ENCODE results near the gene CACNB3.

Gene CACNB3

DNA sequence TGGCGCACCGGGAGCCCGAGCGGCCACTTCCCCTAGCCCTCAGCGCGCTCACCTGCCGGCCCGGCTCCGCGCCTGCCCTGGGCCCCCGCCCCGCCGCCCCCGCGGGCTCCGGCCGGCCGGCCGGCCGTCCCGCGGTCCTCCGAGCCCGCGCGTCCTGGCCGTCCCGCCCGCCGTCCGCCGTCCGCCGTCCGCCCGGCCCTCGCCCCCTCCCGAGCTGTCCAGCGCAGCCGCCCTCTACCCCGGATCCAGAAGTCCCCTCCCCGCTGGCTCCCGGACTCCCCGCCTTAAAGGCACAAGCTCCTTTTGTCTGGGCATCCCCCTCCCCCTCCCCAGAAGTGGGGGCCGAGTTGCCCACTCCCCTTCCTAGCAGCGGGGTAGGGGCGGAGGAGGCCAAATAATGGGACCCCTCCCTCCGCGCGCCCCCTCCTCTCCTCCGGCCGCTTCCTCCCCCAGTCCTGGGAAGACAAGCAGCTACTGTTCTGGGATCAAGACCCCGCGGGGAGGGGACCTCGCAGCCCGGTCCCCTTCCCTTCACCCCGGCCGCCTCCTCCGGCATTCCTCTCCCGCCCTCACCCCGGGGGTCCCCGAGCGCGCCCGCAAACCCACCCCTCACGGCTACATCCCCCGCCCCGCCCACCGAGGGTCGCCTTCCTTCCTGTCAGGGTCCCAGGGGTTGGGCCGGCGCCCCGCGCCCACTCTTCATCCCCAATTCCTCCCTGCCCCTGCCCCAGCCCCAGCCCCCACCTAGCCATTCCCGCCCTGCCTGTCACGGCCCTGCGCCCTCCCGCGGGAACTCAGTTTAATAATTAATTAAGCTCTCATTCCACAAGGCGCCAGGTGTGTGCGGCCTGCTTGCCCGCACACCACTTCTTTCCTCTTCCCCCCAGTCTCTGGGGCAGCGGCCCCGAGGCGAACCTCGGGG, 29.2 kb upstream of the CACNB3 start, which contains the start of gene ADCY6:
TSS of gene ADCY6 (minus strand) at position 236 of the 922 bp plus-strand sequence. CDS start 5,655 bp downstream, outside the sequence.
- peak; percentile 46 to 48 for DNase-seq

DNA sequence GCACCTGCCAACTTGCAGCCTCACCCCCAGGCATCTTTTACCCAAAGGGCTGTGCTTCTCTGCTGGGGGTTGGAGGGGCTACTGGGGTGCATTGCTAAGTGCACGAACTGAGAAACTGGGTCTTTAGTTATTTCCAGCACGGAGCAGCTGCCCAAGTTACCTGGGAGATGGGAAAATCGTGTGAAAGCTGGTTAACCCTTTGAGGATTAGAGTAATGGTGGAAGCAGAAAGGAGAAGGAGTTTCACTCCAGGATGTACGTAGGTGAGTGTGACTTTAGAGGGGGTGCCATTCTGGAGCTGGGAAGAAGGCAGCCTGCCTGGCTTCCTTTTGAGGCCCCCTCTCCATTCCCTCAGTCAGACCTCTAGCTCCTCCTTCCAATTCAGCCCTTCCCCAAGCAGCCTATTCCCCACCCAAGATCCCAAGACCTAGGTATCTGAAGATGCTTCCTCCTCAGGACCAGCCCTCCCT, 28.4 kb upstream of the CACNB3 start:
- DNase-seq, result no peak

DNA sequence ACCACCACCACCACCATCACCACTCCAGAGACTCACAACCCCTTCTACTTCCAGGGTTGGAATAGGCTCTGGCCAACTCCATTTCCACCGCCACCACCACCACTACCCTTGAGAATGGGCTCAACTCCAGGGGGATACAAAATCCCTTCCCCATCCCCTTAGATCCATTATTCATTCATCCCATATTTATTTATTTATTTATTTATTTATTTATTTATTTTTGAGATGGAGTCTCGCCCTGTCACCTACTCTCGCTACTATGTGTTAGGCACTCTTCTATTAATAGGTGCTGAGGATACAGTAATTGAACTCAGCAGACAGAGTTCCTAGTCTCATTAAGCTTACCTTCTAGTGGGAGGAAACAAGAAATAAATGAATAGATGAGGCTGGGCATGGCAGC, 24.6 kb upstream of the CACNB3 start:
- DNase-seq, result no peak

DNA sequence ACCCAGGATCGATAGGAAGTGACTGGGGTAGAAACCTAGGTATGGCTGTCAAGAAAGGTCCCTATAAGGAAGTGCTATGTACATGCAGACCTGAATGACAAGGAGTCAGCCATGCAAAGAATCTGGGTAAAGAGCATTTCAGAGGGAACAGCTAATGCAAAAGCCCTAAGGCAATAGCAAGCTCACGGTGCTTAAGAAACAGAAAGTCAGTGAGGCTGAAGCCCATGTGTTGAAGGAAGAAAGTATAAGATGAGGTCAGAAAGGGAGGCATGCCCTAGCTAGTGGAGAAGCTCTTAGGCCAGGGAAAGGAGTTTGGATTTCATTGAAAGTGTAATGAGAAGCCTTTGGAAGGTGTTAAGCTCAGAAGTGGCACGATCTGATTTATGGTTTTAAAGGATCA, 23.4 kb upstream of the CACNB3 start:
- DNase-seq, result no peak

DNA sequence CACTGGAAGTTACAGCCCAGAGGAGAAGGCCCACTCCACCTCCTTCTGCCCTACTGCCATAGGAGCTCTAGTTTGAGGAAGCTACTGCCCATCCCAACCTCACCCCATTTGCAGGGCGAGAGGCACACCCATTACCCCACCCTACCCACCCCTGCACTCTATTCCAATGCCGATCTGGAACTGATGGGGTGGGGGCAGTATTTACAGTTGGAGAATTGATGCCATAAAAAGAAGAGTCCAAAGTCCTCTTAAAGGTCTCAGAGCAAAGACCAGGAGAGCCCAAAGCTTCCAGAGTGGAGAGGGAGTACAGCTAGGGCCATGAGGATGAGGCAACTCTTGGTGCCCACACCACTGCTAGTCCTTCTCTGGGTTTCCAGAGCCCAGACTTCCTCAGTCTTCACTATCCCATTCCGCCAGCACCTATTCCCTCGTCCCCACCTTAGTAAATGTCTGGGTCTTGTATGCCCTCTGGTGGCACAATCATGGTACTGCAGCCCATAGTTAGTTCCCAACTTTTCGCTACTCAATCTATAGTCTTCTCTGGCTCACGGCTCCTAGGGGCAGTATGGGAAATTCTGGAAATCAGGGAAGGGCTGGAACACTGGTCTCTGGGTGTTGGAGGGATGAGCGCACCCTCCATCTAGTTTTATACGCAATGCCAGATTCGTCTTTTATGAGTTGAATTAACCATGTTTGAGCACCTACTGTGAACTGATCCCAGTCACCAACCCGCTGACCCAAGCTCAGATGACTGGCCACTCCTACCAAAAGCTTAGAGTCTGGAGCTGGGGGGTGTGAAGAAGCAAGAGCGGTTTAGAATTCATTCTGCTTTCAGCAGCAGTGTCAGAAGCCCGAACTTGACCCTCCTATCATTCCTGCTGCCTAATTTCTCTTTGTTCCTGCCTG, 22.5 kb upstream of the CACNB3 start:
- peak; percentile 63 to 73 for DNase-seq

DNA sequence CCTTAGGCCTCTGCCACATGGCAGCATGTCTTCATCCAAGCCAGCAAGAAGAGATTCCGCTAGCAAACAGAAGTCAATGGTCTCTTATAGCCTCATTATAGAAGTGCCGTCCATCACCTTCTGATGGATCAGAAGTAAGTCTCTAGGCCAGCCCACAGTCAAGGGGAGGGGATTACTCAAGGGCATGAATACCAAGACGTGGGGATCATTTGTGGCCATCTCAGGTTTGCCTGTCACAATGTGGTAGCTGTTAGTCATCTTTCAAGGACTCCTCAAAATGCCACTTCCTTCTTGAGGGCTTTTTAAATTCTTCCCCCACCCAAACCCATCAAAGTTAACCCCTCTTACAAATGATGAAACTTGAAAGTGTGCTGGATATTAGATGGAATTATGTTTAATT, 21.3 kb upstream of the CACNB3 start:
- no peak for DNase-seq

DNA sequence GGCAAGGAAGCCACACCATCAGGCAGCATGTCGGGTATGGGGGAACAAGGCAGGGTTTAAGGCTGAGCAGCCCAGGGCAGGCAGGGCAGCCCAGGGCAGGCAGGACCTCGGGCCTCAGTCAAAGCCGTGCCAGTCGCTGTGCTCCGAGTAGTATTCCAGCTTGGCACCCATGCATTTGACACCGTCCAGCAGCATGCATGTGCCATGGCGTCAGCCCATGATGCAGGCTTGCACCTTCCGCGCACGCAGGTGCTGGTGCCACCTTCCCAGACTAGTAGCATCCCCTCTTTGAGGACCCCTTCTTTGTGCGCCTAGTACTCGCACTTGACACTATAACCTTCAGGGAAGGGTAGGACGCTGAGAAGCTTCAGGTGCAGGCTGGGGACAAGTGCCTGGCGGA, 17.8 kb upstream of the CACNB3 start:
- no peak for DNase-seq

DNA sequence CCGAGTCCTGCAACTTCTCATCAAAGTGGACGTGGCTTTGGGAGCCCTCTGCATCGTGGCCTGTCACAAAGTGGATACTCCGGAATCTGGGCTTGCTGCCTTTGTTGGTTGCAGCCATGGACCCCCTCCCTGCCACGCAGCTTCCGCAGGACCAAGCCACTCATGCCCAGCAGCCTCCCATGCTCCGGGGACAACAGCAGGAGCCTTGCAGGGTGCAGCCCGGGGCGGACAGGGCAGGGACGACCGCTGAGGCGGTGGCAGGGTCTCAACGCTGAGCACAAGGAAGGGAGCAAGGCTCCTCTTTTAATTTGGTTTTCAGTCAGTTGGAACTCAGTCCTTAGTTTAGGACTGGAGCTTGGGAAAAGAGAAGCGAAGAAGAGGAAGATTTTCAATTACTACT, 17.3 kb upstream of the CACNB3 start:
- DNase-seq, result no peak

DNA sequence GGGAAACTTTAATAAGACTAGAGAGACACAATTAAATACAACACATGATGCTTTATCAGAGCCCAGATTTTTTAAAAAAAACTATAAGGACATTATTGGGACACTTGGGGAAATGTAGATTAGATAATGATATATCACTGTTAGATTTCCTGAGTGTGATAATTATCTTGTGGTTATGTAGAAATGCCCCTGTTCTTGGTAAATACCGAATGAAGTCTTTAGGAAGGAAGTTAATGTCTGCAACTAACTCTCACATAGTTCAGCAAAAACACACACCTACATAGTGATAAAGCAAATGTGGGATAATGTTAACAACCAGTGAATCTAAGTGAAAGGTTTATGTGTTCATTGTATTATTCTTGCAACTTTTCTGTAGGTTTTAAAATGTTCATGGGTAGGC, 14.6 kb upstream of the CACNB3 start:
- DNase-seq, result no peak

DNA sequence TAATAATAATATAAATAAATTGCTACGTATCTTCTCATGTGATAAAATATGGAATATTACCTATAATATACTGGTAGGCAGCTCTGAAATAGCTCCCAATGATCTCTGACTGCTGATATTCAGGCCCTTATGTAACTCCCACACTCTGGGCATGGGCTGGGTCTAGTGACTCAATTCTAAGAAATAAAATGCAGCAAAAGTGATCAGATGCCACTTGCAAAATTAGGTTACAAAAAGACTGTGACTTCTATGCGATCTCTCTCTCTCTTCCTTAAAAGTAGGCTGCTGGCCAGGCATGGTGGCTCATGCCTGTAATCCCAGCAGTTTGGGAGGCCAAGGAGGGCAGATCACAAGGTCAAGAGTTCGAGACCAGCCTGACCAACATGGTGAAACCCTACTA, 10.3 kb upstream of the CACNB3 start:
- DNase-seq, result no peak

DNA sequence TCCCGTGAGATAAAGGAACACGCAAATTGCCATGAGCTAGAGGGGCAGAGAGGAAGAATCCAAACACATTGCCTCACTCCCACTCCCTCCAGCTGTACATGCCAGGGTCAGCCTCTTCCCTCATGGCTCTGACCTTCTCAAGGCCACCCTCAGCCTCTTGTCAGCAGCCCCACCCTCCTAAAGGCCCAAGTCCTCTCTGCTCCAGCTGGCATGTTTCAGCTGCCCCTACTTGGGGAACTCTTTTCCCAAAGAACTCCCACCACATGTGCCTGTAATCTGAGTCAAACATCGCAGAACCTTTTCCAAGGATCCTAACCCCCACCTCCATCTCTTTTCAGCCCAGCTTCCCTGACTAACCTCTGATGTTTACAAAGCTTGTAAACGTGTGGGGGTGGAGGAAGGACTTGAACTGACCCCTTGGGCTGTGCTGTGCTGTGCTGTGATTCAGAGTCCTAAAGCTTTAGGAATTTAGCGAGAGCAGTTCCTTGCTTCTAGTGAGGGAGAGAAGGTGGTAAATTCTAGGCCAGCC, 7.3 kb upstream of the CACNB3 start:
- DNase-seq, result no peak

DNA sequence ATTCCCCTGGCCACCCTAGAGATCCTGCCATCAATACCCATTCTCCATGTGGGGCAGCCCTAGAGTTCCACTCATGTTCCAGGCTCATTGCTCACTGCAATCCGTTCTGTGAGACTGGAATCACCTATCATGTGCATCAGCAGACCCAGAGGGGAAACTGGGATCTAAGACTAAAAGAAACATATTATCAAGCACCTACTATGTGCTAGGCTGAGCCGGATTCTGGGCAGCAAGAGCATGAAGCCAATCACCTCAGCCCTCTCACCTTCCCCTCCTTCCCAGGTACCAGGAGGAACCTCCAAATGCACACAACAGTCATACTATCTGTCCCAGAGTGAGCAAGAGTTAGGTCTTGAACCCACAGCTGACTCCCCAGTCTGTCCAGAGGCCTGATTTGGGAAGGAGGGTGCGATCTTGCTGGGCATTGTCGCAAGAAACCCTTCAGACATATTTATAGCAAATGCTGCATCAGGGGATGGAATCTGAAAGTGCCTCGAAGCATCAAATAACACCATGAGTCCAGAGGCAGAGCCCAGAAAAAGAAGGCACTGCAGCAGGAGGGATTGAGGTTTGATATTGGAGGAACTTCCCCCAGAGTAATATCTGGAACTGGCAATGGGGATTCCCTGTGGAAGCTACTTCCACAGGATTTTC, 6.7 kb upstream of the CACNB3 start:
- no peak for DNase-seq

DNA sequence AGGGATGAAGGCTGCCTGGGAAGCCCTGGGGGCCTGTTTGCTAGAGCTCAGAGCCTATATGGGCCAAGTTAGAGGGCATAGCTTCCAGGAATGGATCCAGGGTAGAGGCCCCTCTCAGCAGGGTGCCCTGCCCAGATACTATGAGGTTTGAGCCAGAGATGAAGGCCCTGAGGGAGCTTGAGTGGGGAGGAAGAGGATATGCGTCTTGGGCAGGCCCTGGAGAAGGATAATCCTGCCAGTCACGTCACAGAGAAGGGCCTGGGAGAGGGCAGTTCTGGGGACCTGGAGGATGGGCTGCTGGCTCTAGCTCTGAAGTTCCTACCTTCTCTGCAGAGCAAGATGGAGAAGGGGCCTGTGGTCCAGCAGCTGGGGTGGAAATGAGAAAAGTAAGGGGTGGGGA, 5.9 kb upstream of the CACNB3 start:
- DNase-seq, result no peak

DNA sequence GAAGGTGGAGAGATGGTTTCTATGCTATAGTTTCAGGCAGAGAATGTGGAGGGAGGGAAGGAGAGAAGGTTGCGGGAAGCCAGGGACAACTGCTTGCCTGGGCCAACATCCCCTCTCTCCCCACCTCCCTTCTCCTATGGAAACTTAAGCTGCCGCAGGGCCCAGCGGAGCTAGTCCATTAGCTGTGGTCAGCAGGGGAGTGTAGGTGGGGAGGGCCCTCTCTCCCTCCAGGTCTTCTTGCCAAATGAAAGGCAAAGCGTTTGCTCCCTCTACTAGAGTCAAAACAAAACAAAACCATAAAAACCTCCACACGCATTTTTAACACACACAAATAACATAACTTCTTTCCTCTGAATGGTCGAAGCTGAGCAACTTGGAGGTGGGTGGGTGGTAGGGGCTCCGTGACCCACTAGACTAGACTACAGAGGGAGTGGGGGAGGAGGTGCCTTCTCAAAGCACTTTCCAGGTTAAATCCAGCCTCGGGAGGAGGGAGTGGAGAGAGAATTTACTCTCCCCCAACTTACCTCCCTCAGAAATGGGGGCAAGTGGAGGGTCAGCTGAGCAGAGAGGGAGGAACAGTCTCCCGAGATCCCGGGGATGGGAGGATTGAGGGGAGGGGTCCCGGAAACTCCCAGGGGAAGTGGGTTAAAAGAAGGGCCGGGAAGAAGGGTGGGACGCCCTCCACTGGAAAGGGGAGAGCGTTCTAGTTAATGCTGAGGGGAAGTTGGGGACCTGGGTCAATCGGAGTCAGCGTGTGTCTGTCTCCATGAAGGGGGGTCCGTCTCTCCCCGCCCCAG, 4.6 kb upstream of the CACNB3 start:
- DNase-seq, result no peak

DNA sequence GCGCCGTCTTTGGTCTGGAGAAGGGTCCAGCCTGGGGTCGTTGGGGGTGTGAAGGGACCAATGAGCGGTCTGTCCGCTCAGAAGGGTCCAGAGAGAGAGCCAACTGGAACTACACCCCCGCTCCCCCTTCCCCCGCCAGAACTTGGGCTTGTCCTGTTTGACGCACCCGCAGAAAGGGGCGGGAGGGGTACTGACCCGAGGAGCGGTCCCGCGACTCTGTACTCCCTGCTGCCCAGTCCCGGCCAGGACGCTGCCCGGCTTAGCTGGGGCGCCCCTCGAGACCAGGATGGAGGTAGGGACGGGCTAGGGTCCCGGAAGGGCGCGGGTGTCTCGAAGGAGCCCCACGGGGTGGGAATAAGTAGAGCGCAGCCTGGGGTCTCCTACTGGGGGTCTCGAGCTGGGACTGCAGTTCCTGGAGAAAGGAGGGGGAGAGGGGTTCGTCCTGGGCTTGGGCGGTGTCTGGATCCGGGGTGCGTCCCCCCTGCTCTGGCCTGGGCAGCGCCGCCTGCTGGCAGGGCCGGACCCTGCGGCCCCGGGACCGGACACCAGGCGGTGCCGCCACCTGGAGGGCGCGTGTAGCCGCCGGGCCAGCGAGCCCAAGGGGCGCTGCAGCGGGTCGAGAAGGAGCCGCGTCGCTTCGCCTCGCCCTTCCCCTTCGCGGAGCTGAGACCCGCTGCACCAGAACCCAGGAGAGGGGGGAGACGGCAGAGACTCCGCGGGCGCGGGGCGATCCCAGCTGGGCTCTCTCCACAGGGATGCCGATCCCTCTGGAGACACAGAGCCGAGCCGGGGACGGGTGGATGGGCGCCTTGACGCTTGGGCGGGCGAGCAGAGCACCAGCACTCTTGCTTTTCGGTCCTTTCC, 3.8 kb upstream of the CACNB3 start:
- DNase-seq, result peak; percentile 45 to 60

DNA sequence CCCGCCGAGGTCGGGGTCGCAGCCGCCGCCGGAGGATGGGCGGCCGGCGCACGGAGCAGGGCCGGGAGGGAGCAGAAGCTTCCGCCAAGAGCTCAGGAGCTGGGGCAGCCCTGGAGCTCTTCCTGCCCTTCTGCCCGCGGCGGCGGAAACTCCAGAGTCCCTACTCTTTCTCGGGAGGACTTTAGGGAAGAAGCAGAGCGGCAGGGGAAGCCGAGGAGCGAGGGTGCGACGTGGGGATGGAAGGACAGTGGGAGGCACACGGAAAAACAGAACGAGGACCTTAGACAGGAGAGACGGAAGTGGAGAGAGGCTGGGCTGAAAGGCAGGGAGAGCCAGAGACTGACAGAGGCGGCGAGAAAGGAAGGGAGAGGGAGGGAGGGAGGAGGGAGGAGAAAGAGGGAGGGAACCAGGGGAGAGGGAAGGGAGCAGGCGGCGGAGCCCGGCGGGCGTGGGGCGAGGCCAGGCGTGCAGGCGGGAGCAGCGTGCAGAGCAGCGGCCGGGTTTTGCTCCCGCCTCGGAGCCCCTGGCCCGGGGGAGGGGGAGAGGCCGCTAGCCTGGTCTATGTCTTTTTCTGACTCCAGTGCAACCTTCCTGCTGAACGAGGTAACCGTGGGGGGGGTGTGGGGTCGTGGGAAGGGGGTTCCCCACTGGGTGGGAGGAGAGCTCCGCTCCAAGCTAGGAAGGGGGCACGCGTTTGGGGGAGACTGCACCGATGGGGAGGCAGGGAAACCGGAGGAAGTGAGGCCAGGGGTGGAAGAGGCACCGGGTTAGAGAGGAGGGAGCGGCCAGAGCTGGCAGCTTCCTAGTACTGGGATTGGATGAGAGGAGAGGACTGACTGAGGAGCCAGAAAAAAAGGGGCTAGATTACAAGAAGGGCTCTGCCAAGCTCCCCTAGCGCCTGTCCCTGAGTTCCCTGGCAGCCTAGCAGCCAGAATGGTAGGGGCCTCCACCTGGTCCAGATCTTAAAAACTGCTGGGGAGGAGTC, 2.9 kb upstream of the CACNB3 start:
- DNase-seq, result peak; percentile 82 to 87

DNA sequence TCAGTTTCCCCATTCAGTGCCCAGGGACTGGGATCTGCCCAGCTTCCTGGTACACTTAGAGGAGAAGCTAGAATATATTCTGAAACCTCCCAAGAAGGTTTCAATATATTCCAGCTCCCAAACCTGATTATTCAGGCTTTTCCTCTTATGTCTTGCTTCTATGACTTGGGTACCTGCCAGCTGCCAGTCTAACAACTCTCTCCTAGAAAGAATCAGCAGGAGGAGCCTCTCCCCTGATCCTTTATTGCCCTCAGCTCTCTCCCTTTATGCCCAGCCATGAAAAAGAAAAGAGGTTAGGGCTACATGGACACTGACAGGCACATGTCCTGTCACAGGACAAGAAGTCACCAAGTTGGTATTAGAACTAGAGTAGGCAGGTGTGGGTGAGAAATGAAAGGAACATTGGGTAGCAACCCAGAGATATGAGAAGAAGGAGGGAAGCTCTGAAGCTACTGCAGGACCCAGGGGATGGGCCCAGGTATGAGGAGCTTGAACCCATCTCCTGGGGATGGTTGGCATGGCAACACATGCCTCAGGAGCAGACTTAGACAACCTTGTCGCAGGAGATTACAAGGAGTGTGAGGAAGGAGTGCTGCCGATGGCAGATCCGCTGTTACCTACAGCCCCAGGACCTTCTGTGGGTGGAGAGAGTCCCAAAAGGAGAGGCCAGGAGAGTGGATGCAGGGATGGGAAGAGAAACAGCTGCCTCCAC, 2.0 kb upstream of the CACNB3 start:
- no peak for DNase-seq

DNA sequence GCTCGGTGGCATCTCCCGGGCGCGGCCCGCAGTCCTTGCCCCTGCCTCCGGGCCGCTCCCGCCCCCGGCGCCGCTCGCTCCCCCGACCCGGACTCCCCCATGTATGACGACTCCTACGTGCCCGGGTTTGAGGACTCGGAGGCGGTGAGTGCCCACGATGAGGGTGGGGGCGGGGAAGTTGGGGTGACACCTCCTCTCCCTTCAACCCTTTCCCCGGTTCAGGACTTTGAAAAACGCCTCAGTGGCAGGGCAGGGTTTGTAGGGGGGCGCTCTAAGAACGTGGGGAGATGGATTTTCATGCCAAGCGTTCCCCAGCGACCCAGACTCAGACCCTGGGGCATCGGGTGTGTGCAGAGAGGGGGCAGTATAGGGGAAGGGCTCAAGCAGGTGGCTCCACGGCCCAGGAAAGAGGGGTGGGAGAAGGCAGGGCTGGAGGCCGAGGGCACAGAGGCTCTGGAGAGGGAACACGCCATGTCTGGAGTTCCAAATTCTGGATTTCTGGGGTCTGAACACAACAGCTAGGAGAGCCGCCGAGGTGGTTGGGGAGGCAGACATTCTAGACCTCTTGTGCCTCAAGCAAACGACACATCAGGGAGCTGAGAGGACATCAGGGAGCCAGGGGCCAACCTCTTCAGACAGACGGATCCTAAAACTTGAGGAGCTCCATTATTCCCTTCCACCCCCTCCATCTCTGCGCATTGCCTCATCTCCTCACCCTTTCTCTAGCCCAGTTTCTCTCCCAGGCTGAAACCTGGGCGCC, 715 bp downstream of the CACNB3 start:
- no peak for DNase-seq

All from NCI-H2081 (cell line).